ENCODE measurements around the gene C16orf86. TPM values are rescaled to one million over a fixed set of nuclear protein-coding genes. Genes with fewer than 3 reads are reported as not detected.

The C16orf86 gene
- total and polyA plus RNA-seq, 2 of the 8 experiments (the other 6 are each of a cell fraction or from before 2014, with no cell fraction given) = 1.4 to 2.3 TPM

DNA sequence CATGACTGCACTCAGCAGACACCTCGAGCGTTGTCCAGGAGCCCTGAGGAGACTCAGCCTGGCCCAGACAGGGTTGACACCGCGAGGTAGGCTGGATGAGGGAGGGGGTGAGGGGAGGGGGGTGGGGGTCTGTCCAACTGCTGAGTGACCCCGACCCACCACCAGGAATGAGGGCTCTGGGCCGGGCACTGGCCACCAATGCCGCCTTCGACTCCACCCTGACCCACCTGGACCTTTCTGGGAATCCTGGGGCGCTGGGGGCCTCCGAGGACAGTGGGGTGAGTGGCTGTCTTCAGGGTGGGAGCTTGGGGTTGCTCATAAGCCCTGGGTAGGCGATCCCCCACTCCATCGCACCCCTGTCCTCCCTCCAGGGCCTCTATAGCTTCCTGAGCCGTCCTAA, 18.9 kb upstream of the C16orf86 start:
- peaks cover 3 to 33% (median 19%) of the 10 kb centered on the region in 4 experiments; a peak in 6 of 7 replicates for H3K27me3 ChIP-seq (replicated peaks in 1 of 4; ENCODE audit: control insufficient read depth in 3 of 4, extremely low read depth in 1 of 4, insufficient read depth in 3 of 4, low read length in 3 of 4)
- H4K8ac ChIP-seq (ENCODE audit: extremely low read depth, insufficient read depth, low read length) = peak overlapping the region; percentile 35; the same call in 1 of the 2 replicates

More for the DNA sequence above, 18.9 kb upstream of the C16orf86 start:
- Histone ChIP-seq H3K14ac (ENCODE audit: insufficient read length) (no peak overlapping the region), H3K36me3 (ENCODE audit: control insufficient read depth in 2 of 4, insufficient read depth in 4 of 4, low read length in 3 of 4) (no peaks in the 10 kb centered on the region), H2BK120ac (replicated peaks; ENCODE audit: low read depth, low read length) (no peak overlapping the region), H3K79me1 (ENCODE audit: low read depth, low read length) (no peaks in the 10 kb centered on the region), H3K9ac (replicated peaks in 1 of 4; ENCODE audit: extremely low read depth in 1 of 4, low read depth in 3 of 4, low read length in 3 of 4) (no peak overlapping the region), H2AK5ac (ENCODE audit: low read depth, low read length) (no peak overlapping the region), H3K9me3 (ENCODE audit: insufficient read depth in 2 of 2, low read depth in 1 of 2, low read length in 1 of 2) (no peaks in the 10 kb centered on the region), H3K4me1 (replicated peaks in 1 of 4; ENCODE audit: control insufficient read depth in 3 of 4, insufficient read depth in 4 of 4, low read length in 3 of 4) (peaks cover 0 to 16% (median 6%) of the 10 kb centered on the region in 4 experiments; a peak in 5 of 7 replicates), H2AFZ (ENCODE audit: low read length) (no peak overlapping the region), H3K18ac (ENCODE audit: extremely low read depth, low read length) (no peak overlapping the region), H3K79me2 (ENCODE audit: control insufficient read depth in 1 of 2, insufficient read depth in 2 of 2, low read length in 2 of 2) (no peaks in the 10 kb centered on the region), H3K23ac (ENCODE audit: insufficient read length) (no peak overlapping the region), H3K4me2 (ENCODE audit: insufficient read depth in 1 of 2, low read depth in 2 of 2, low read length in 2 of 2) (no peak overlapping the region), H4K91ac (replicated peaks; ENCODE audit: insufficient read length, low read length) (no peak overlapping the region), H2BK5ac (ENCODE audit: low read depth, low read length) (no peak overlapping the region), H2BK12ac (ENCODE audit: low read depth, low read length) (no peak overlapping the region), H3K4me3 (ENCODE audit: extremely low read depth in 1 of 4, insufficient read depth in 2 of 4, low read depth in 3 of 4, low read length in 4 of 4) (no peak overlapping the region), H3K56ac (replicated peaks; ENCODE audit: insufficient read length, low read depth, low read length) (no peak overlapping the region), H3K27ac (ENCODE audit: low read depth, low read length) (no peak overlapping the region), H3K4ac (replicated peaks; ENCODE audit: insufficient read length, low read depth, low read length) (no peak overlapping the region), H2BK15ac (ENCODE audit: low read length) (no peak overlapping the region), H3K23me2 (ENCODE audit: low read depth, low read length) (peaks cover 6% of the 10 kb centered on the region; the same call in 1 of the 2 replicates), H2BK20ac (ENCODE audit: low read length) (no peak overlapping the region), H4K5ac (ENCODE audit: insufficient read length, low read depth, low read length) (no peak overlapping the region), H4K20me1 (replicated peaks in 1 of 2; ENCODE audit: control insufficient read depth in 1 of 2, insufficient read depth in 2 of 2, low read length in 2 of 2) (peaks cover 5 to 15% of the 10 kb centered on the region in 2 experiments)
- CTCF ChIA-PET (ENCODE audit: partially characterized antibody) = interaction anchor here (0.5 to 18.0 kb wide), 17 partner anchors 9 to 153 kb away, joined by 3 to 202 read pairs (median 7); partner anchors contain the start of genes ACD, C16orf86, CTCF and ENKD1
- POLR2A ChIA-PET (ENCODE audit: partially characterized antibody) = interaction anchor here (0.7 to 3.4 kb wide), 7 partner anchors 8 to 119 kb away, joined by 3 to 13 read pairs (median 4); partner anchors contain the start of genes CTCF and RIPOR1
- TF ChIP-seq, protein P1, sequence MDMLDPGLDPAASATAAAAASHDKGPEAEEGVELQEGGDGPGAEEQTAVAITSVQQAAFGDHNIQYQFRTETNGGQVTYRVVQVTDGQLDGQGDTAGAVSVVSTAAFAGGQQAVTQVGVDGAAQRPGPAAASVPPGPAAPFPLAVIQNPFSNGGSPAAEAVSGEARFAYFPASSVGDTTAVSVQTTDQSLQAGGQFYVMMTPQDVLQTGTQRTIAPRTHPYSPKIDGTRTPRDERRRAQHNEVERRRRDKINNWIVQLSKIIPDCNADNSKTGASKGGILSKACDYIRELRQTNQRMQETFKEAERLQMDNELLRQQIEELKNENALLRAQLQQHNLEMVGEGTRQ (IDR thresholded peaks at IDR 0.05; ENCODE audit: low read length) = no peak
- TF ChIP-seq, protein P2, sequence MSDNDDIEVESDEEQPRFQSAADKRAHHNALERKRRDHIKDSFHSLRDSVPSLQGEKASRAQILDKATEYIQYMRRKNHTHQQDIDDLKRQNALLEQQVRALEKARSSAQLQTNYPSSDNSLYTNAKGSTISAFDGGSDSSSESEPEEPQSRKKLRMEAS (IDR thresholded peaks at IDR 0.05) = no peak
- TF ChIP-seq TAF7 (optimal IDR thresholded peaks at IDR 0.05; ENCODE audit: borderline replicate concordance, low read depth, low read length) = no peak
- TF ChIP-seq TCF12 (IDR thresholded peaks at IDR 0.05; ENCODE audit: low read depth, low read length) = no peak
- TF ChIP-seq BACH1 (IDR thresholded peaks at IDR 0.05; ENCODE audit: low read length) = no peak
- no peak for TF ChIP-seq FOSL1 (IDR thresholded peaks at IDR 0.05; ENCODE audit: insufficient read depth, low read depth, low read length)
- TF ChIP-seq BCL11A (IDR thresholded peaks at IDR 0.05; ENCODE audit: low read depth in 2 of 2, low read length in 2 of 2) = no peak
- DNase-seq (ENCODE audit: low read depth in 1 of 2, low spot score in 2 of 2) (no peak), FAIRE-seq (no peak)
- 89% methylated on average over 5 of the region's 13 CpGs; no CpG with 5 or more reads in 1 of the 2 experiments for WGBS, 2 experiments (ENCODE audit: extremely low coverage in 1 of 2, insufficient coverage in 1 of 2, insufficient read length in 1 of 2, insufficient replicate concordance in 2 of 2, low coverage in 1 of 2, low lambda C conversion rate in 2 of 2, missing lambda C conversion rate in 1 of 2)

Measured in H1 (cell line).